HG03457 (cell line): ENCODE results near the gene CDC26.
"Not testable (repeated sequence)": the region's sequence is repeated elsewhere in the genome, so short reads cannot be mapped to it uniquely, and the experiment has no call there.

Experiments used
- ATAC-seq: cut with Tn5 transposase; IDR thresholded peaks from one replicate; pipeline ENCODE4 v1.9.1; 2021; ENCODE audit warnings: moderate number of reproducible peaks; ENCODE audit not compliant: unreplicated experiment

CDC26 gene

GRCh38 chr9:113296247-113296646 lies 20.9 kb upstream of the CDC26 start:
- ATAC-seq, result not testable (repeated sequence)

DNA sequence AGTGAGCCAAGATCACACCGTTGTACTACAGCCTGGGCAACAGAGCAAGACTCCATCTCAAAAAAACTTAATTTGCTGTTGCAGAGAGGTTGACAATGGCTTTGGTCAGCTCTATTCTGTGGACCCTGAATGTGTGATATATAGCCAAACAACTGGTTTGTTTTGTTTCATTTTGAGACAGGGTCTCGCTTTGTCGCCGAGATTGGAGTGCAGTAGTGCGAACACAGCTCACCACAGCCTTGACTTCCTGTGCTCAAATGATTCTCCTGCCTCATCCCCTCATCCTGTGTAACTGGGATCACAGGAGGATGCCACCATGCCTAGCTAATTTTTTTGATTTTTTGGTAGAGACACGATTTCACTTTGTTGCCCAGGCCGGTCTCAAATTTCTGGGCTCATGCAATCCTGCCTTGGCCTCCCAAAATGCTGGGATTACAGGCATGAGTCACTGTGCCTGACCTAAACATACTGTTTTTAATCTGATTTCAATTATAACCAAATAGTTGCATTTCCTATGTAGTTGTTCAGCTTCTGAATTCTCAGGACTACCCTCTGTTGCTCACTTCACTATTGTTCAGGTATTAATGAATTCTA lies 18.0 kb upstream of the CDC26 start:
- no peak for ATAC-seq

GRCh38 chr9:113290052-113290607 lies 14.8 kb upstream of the CDC26 start:
- ATAC-seq, result no peak

GRCh38 chr9:113289091-113289490 lies 13.7 kb upstream of the CDC26 start:
- no peak for ATAC-seq

GRCh38 chr9:113281356-113281755 lies 6.0 kb upstream of the CDC26 start:
- ATAC-seq, result no peak

- ATAC-seq, result no peak
These were observed 3.5 kb upstream of the CDC26 start for GRCh38 chr9:113278840-113279239.

GRCh38 chr9:113274474-113275156 lies 757 bp downstream of the CDC26 start:
- ATAC-seq, result peak; percentile 5

DNA sequence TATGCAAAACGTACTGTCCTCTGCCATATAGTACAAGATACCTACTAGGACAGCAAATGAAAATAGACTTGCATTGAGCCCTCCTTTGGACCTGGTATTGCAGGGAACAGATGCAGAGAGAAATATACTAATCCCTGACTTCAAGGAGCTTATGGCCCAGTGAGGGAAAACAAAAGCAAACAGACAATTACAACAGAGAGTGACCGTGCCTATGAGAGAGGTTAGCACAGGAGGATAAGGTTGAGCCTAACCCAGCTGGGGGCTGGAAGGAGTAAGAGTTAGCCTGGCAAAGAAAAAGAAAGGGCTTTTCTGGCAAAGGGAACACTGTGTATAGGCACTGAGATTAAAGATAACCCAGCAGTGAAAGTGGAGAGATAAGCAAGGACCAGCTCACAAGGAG lies 5.5 kb downstream of the CDC26 start:
- ATAC-seq, result no peak

- ATAC-seq, result no peak
These were observed 6.0 kb downstream of the CDC26 start for GRCh38 chr9:113269355-113269754.

GRCh38 chr9:113267911-113268566 lies 7.3 kb downstream of the CDC26 start:
- no peak for ATAC-seq

DNA sequence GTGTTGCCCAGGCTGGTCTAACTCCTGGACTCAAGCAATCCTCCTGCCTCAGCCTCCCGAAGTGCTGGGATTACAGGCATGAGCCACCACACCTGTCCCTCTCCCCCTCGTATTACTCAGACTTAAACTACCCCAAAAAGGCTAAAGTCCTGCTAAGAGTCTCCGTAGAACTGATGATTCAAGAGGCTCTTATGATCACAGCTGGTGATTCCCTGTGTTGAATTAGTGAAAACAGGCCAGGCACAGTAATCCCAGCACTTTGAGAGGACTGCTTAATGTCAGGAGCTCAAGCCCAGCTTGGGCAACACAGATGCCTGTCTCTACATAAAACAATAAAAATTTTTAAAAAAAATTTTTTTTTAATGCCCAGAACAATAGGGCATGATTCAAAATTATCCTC lies 9.2 kb downstream of the CDC26 start:
- ATAC-seq, result no peak

DNA sequence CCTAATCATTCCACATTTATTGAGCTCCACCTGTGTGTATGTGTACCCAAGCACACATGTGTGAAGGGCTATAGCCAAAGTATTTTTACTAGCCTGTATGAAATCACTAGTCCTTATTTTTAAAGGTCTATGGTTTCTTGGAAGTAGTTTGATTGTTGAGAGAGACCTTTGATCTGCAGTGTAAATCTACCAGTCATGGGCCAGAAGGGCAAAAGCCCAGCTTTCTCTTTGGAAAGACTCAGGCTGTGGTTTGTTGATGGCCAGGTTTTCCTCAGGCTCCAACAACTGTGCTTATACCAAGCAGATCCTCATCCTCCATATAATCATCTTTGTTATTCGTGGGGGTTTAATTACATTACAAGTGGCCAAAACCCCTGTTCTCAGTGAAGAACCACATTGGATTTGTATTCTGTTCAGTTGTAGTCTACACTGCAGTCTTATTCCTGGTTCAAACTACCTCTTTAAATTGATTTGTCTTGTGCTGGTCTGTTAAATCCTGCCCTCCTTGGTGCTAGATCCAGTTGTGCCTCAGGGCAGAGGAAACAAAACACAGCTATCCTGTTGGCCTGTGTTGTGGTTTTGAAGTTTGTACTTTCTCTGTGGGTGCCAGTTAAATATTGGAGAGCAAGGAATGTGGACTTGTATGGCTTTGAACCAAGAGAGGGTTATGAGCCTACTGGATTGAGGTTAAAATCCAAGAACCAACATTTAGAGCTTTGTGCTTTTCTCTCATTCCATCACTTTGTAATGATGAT lies 13.3 kb downstream of the CDC26 start:
- no peak for ATAC-seq

DNA sequence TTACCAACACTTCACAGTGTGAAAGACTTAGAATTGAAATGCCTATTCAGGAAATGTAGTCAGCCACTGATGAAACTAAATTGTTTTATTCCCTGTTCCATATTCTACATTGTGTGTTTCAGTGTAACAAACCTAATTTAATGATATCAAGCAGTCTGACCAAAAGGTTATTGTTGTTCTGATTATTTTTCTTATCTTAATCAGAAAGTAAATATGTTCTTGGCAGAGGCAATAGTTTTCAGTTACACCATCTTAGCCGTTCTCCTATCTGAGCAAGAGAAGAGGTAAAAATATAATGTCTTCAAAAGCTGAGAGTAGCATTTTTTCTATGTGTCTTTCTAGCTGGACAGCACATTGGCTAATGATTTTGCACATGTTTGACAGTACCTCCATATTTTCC lies 17.1 kb downstream of the CDC26 start:
- no peak for ATAC-seq

GRCh38 chr9:113257863-113258262 lies 17.5 kb downstream of the CDC26 start:
- no peak for ATAC-seq

GRCh38 chr9:113255438-113255837 lies 19.9 kb downstream of the CDC26 start:
- ATAC-seq, result no peak

DNA sequence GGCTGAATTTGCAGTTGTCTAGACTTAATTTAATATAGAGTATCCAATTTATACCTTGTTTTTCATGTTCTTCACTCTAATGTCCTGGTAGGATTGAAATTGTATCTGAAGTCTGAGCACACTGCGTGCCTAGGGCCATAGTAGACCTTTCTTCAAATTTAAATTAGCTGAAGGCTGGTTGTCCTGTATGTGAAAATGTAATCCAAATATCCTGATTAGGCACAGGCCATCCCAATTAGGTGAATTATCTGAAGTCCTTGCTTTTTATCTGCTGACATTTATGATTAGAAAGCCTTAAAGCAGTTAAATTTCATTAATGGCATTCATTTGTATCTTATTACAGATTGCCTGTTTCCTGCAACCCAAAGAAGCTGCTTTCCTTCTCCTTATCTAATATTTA lies 20.4 kb downstream of the CDC26 start:
- no peak for ATAC-seq

DNA sequence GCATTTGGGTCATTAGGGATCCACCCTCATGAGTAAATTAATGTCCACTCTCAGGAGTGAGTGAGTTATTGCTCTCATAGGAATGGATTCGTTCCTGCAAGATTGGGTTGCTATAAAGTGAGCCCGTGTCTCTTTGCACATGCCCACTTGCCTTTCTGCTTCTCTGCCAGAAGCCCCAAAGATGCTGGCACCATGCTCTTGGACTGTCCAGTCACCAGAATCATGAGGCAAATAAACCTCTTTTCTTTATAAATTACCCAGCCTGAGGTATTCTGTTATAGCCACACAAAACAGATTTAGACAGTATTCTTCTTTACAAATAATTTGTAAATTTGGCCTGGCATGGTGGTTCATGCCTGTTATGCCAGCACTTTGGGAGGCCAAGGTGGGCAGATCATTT lies 24.6 kb downstream of the CDC26 start:
- ATAC-seq, result no peak

- not testable (repeated sequence) for ATAC-seq
These were observed 25.7 kb downstream of the CDC26 start for GRCh38 chr9:113249661-113250060.

- no peak for ATAC-seq
These were observed 27.7 kb downstream of the CDC26 start for GRCh38 chr9:113247640-113248039.

- ATAC-seq, result no peak
These were observed 28.4 kb downstream of the CDC26 start for GRCh38 chr9:113246928-113247327.

DNA sequence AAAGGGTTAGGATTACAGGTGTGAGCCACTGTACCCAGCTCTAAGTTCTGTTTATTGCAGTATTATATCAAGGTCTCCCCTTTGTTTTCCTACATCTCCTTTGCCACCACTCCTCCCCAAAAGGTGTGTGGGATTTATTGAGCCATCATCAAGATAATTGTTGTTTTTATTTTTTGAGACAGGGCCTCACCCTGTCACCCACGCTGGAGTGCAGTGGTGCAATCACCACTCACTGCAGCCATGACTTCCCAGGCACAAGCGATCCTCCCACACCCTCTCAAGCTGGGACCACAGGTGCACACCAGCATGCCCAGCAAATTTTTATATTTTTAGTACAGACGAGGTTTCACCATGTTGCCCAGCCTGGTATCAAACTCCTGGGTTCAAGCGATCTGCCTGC lies 29.5 kb downstream of the CDC26 start:
- ATAC-seq, result no peak
